HG02798 (cell line): ENCODE measurements around the gene ABHD12.

ENCODE experiments used
- ATAC-seq: cut with Tn5 transposase; IDR thresholded peaks from one replicate; pipeline ENCODE4 v1.9.1; 2021; ENCODE audit warnings: mild to moderate bottlenecking; ENCODE audit not compliant: unreplicated experiment, poor library complexity

Gene ABHD12

DNA sequence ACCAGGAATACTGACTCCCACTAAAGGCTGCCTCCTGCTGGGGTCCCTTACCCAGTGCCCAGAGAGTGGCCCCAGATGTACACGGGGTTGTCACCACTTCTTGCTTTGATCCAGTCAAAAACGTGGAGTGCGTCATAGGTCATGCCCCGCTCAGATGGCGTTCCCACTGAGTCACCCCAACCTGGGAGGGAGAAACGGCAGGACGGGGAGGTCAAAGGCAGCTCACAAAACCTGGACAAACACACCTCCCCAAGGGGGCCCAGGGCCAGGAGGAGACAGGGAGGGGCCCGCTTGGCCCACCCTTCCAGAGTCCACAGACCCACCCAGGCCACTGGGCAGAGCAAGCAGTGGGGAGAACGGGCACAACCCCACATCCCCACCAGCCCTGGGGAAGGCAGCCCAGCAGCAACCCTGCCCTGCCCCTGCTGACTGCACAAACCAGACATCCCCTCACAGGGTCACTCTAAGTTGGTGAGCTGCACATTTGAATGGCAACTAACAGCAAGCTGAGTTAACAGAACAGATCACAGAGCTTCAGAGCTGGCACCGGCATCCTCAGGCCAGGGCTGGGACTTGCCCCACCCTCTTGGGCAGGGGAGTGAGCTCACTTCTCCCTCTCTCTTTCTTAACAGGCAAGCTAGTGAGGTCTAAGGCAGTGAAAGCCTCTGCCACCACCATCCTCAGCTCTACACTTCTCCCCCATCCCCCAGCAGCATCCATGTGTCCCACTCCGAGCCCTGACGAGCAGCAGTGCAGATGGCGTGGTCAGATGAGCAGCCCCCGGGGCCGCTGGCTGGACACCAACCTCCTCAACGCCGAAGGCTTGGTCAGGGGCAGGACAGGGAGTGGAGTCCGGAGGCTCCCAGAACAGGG, 81.0 kb downstream of the ABHD12 start:
- no peak for ATAC-seq

- no peak for ATAC-seq
Measured at GRCh38 chr20:25308671-25309394, 81.8 kb downstream of the ABHD12 start.

GRCh38 chr20:25308083-25308491, 82.5 kb downstream of the ABHD12 start:
- ATAC-seq, result no peak

DNA sequence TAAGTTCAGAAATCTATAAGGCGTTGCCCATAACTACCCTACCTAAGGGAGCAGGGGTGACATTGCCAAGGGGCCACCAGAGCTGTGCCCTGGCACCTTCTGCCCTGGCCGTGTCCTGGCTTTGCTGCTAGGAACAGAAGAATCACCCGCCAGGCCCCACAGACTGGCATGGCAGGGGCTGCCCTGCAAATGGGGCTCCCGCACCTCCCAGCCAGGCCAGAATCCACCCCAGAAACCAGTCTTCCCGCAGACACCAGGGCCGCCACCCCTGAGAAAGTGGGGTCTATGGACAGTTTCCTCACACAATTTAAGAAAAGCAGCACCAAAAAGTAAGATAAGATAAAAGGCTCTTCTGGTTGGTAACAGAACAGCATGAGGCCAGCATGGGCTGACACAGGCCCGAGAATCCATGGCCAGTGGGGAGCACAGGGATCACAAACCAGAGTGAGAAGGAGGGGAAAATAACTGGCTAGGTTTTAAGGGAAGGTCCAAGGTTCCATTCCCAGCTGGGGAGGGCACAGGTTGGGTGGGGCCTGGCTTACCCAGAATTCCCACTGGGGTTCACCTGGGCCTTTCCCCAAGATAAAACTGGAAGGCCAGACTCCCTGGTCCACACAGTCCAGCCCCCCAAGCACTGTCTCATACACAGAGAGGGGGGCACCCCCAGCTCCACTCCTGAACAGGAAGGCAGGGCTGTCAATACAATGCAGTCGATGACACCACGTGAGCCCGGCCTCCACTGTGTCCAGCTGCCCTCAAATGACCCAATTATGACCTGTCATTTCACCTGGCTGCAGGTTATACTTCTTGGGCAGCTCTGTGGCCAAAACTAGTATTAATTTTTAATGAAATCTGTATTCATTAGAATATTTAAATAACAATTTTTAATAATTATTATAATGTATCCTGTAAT, 83.4 kb downstream of the ABHD12 start:
- no peak for ATAC-seq

- ATAC-seq, result no peak
Measured at GRCh38 chr20:25304025-25304549, 86.5 kb downstream of the ABHD12 start.

- ATAC-seq, result no peak
Measured at GRCh38 chr20:25303292-25304024, 87.2 kb downstream of the ABHD12 start.

DNA sequence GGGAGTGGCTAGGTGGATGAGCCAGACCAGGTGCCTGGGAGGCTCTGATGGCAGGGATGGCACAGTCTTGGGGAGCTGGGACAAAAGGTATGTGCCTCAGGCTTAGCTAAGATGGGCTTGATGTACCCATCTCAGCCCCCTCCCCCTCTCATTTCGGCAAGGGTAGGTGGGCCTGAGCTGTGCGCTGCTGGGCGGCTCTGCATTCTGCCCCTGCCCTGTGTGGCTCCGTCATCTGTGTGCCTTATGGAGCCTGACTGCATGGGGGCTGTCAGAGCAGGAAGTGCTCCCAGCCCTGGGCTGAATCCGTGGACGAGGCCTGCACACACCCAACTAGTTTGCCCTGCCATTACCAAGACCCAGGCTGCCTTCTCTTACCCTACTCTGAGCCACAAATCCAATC, 88.0 kb downstream of the ABHD12 start:
- no peak for ATAC-seq

DNA sequence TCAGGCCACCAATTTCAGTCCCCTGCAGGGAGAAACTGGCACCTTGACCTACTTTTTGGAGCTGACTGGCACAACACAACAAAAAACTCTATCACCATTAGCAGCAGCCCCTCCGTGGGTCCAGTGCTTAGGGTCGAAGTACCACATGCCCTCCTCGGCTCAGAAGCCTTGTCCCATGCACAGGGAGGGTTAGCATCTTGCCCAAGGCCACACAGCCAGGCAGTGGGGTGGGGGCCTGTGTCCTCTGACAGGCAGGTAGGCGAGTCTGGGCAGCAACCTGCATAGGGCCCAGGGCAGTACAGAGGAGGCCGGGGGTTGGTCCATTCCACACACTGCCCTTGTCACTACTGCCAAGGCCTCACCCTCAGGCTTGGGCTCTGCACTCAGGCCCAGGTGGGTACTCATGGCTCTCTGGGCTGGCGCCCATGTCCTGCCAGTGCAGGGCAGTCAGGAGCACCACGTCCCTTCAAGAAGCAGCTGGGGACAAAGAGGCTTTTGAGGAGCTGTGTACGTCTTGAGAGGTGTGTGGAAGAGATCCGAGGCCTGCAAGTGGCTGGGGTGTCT, 89.2 kb downstream of the ABHD12 start:
- no peak for ATAC-seq

DNA sequence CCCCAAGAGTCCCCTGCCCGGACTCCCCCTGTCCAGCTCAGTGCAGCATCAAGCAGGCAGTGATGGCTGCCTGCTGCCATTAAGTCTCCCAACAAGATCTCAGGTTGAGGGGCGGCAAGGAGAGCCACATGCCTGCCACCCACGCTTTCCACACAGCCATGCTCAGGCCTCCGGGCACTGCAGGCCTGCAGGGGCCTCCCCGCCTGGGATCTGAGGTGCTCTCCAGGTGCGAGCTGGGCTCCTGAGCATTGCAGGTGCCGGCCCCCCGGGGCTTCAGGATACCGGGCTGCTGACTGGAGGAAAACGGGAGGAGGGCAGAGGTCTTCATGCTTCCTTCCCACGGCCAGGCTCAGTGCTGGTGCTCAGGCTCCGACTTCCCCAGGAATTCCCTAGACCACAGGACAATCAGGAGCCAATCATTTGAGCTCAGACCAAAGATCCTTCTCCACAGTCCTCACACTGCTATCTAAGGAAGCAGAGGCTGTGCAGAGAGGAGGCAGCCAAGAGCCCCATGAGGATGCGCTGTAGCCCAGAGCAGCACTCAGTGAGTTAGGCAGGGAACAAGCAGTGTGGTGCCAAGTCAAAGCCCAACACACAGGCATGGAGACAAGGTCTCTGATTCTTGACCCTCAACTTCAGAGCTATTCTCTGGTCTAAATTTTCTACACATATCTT, 90.0 kb downstream of the ABHD12 start:
- ATAC-seq, result no peak

GRCh38 chr20:25299806-25300205, 90.8 kb downstream of the ABHD12 start:
- ATAC-seq, result no peak

GRCh38 chr20:25297141-25297905, 93.3 kb downstream of the ABHD12 start:
- peak; percentile 66 for ATAC-seq

DNA sequence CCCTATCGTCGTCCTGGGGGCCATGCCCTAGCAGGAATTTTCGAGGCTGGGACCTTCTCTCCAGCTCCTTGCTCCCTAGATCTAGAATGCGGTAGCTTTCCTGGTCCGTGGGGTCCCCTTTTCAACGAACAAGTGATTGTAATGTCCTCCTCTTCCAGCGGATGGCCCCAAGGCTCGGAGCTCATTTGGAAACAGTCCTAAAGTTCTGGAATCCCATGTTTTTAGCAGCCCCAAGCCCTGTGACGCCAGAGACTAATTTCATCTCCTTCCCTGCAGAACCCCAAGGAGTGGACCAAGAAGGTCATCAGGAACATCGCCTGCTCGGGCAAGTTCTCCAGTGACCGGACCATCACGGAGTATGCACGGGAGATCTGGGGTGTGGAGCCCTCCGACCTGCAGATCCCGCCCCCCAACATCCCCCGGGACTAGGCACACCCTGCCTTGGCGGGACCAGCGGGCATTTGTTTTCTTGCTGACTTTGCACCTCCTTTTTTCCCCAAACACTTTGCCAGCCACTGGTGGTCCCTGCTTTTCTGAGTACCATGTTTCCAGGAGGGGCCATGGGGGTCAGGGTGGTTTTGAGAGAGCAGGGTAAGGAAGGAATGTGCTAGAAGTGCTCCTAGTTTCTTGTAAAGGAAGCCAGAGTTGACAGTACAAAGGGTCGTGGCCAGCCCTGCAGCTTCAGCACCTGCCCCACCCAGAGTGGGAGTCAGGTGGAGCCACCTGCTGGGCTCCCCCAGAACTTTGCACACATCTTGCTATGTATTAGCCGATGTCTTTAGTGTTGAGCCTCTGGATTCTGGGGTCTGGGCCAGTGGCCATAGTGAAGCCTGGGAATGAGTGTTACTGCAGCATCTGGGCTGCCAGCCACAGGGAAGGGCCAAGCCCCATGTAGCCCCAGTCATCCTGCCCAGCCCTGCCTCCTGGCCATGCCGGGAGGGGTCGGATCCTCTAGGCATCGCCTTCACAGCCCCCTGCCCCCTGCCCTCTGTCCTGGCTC, 94.2 kb downstream of the ABHD12 start:
- ATAC-seq, result peak; percentile 28

DNA sequence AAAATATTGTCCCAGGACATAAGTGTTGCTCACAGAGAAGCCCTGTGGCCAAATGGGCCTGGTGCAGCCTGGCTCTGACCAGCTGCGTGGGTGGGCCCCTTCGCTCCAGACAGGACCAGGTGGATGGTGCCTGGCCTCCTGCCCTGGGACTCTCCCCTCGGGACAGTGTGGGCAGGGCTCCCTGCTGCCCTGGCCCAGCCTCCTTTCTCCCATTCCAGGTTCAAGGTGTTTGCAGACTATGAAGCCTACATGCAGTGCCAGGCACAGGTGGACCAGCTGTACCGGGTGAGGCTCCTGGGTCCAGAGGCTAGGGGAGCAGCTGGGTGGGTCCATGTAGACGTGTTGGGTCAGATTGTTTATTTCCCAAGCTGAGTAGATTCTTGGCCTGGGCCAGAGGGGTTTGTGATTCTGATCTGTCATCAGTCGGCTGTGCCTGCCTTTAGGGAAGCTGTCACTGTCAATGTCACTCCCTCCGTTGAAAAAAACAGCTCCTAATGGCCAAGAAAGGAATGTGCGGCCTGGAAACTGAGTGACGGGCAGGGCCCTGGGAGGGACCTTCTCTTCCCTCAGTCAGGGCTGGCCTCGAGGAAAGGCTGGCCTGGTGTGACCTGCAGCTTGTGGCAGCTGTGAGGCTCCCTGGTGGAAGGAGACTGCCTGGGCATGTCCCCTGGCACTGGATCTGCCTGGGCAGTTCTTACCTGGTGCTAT, 95.1 kb downstream of the ABHD12 start:
- no peak for ATAC-seq

DNA sequence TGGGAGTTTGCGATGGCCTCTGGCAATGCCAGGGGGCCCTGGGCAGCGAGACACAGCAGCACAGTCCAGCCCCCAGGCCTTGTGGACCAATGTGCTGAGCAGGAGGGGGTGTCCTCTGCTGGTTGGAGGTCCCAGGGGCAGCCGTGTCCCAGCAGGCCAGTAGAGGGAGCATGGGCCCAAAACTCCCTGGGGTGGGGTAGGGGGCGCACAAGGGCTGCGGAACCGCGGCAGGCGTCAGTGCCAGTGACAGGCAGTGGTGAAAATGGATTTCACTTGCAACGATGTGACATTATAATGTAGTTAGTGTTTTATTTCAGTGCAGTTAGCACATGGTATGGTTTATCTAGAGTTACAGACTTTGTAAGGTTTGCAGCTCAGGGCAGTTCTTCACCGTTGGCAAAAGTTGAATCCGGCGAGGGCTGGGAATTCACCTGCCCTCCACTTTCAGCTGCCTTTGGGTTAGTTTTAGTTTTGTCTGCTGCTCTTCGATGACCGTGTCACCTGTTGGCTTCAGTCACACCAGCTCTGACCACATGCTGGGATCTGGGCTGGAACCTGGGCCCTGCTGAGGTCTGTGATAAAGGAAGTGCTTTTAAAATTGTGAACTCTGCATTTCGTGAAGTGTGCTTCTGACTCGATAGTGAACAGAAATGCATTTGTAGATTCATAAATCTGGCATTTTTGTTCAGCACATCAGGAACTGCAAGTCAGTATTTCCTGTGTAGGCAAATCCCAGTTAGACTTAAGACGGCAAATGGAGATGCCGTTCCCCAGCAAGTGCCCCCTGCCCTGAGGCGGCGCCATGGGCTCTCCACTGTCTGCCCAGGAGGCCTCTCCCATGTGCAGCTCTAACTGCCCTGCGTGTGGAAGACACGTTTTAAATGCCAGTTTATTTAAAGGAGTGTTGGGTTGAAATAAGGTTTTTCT, 95.9 kb downstream of the ABHD12 start:
- peak; percentile 24 for ATAC-seq

DNA sequence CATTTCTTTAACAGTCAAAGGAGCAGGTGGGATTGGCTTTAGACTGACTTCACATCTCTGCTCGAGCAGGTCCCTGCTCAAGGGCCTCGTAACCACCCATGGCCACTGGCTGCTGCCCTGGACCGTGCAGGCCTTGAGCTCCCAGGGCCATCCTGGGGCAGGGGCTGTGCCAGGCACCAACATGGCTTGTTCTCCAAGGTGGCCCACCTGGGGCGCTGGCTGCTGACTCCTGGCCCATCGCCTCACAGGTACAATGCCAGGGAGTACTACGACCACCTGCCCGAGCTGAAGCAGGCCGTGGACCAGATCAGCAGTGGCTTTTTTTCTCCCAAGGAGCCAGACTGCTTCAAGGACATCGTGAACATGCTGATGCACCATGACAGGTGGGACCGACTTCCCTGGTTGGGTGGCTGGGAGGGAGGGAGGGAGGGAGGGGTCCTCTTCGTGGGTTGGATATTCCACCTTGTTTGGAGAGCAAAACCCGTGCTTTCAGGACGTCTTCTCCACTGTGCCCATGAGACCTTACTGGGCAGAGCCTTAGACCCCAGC, 96.7 kb downstream of the ABHD12 start:
- no peak for ATAC-seq
